BJ (cell line): Measurements from ENCODE around the gene TRIM17. TPM values are rescaled to one million over a fixed set of nuclear protein-coding genes. Genes with fewer than 3 reads are reported as not detected.

Experiments
- CTCF ChIA-PET: fragments of 350-600 bp; formaldehyde crosslinking; extraction: SDS; loops from one replicate; lab custom pipeline; 2021; ENCODE audit warnings: antibody characterized with exemption, inconsistent platforms; lab: Yijun Ruan, JAX
- POLR2A ChIA-PET: fragments of 300-600 bp; sonication (Branson Sonifier 250); formaldehyde crosslinking; extraction: SDS; loops from one replicate; lab custom pipeline; 2021; ENCODE audit warnings: antibody characterized with exemption; lab: Charles Lee
- DNase-seq: peaks from one replicate; pipeline ENCODE4 v3.0.0-alpha.2; 2011; ENCODE audit warnings: low read depth
- H3K27me3 ChIP-seq: 2 replicates; pipeline ENCODE4 v1.6.0; 2011; ENCODE audit warnings: low read length; ENCODE audit not compliant: control insufficient read depth, insufficient read depth
- H3K36me3 ChIP-seq: 2 replicates; pipeline ENCODE4 v1.5.1; 2011; ENCODE audit warnings: low read length; ENCODE audit not compliant: control insufficient read depth, insufficient read depth
- H3K4me3 ChIP-seq: 2 replicates; pipeline ENCODE4 v1.5.1; 2011; ENCODE audit warnings: low read depth, mild to moderate bottlenecking, control low read depth, low read length
- polyA plus RNA-seq: library from polyadenylated mRNA; depleted of rRNA; stranded (reverse); fragments of >200 nt; gene quantifications from 2 replicates; pipeline ENCODE4 v1.2.3, GENCODE V29; 2011; rRNA removed
- small RNA-seq: library from RNA; depleted of rRNA; stranded (forward); fragments of <200 nt; gene quantifications from one replicate; pipeline ENCODE3, GENCODE V24; 2012; ENCODE audit warnings: low replicate concordance, low read depth; ENCODE audit not compliant: insufficient read length
- TF ChIP-seq, protein P1 (sequence below): IDR thresholded peaks from 2 replicates; pipeline ENCODE4 v1.5.1; 2011; ENCODE audit warnings: low read depth, mild to moderate bottlenecking, control low read depth, inconsistent platforms, low read length, moderate library complexity; ENCODE audit not compliant: insufficient read depth

TRIM17 gene
- polyA plus RNA-seq, 1 experiment, result 0.55 TPM

DNA sequence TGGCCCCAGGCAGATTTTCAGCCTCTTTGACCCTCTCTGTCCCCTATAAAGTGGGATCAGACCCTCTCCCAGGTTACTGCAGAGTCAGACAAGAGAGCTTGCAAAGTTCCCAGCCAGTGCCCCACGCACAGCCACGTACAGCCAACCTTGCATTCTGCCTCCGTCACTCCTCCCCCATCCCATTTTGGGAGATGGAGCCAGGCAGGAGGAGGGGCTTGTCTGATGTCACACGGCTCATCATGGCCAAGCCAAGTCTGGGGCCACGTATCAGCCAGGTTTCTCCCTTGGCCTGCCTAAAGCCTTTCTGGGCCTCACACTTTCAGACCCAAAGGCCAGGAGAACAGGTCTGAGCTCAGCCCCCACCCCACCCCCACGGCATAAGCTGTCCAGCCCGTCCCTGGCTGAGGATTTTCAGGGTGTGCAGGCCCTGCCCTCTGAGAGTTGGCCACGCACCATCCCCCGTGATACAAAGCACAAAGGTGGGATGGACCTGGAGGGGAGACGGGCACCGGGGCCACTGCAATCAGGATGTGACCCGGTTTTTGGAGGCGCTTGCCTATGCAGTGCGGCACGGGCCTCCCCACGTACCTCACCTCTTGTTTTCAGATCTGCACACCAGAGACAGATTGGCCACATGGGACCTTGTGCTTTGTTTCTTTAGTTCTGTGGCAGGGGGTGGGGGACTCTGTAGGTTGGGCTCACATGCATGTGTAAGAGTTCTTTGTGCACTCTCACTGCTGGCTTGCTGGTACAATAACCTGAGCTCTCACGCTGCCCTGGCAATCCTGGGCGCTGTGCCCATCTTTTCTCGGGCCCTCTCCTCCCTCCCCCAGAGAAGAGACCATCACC is 57.7 kb downstream of the TRIM17 start:
- Histone ChIP-seq H3K27me3 (peaks cover 1% of the 10 kb centered on the region; the same call in 1 of the 2 replicates), H3K36me3 (no peaks in the 10 kb centered on the region), H3K4me3 (no peak overlapping the region)
- POLR2A ChIA-PET, result no interaction called here
- CTCF ChIA-PET, result no interaction called here
- DNase-seq, result no peak
- TF ChIP-seq, protein P1, sequence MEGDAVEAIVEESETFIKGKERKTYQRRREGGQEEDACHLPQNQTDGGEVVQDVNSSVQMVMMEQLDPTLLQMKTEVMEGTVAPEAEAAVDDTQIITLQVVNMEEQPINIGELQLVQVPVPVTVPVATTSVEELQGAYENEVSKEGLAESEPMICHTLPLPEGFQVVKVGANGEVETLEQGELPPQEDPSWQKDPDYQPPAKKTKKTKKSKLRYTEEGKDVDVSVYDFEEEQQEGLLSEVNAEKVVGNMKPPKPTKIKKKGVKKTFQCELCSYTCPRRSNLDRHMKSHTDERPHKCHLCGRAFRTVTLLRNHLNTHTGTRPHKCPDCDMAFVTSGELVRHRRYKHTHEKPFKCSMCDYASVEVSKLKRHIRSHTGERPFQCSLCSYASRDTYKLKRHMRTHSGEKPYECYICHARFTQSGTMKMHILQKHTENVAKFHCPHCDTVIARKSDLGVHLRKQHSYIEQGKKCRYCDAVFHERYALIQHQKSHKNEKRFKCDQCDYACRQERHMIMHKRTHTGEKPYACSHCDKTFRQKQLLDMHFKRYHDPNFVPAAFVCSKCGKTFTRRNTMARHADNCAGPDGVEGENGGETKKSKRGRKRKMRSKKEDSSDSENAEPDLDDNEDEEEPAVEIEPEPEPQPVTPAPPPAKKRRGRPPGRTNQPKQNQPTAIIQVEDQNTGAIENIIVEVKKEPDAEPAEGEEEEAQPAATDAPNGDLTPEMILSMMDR, result no peak

DNA sequence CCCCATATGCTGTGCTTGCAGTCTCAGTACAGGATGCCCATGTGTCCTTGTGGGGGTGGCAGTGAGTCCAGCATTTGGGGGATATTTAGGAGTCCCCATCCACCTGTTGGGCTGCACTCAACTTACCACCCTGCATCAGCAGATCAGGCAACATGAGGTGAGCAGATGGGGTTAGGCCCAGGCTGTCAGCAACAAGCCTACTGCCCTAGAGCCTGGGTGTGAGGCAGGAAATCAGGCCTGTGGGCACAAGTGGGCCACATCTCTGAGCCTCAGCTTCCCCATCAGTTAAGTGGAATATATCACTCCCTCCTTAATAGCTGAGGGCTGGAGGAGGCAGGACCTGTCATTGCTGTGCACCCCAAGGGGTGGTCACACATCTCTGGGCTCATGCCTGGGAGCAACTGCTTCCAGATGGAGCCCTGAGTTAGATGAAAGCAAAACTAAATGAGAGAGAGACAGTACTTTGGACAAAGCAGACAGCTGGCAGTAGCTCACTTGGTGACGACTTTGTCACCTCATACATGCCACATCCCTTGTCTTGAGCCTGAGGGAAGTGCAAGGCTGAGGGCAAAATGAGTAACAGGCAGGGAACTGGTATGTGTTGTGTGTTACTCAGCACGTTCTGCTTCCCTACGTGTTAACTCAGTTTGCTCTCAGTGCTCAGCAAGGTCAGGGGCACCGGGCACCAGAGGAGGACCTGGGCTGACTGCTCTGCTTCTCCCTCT is 58.5 kb downstream of the TRIM17 start:
- no peaks in the 10 kb centered on the region for H3K36me3 ChIP-seq

More for the DNA sequence above, 58.5 kb downstream of the TRIM17 start:
- POLR2A ChIA-PET, result no interaction called here
- Histone ChIP-seq H3K4me3 (no peak overlapping the region), H3K27me3 (peaks cover 1% of the 10 kb centered on the region; the same call in 1 of the 2 replicates)
- CTCF ChIA-PET, result no interaction called here
- no peak for DNase-seq
- TF ChIP-seq, protein P1, result no peak

Small RNA genes within 50 kb of the gene (small RNA-seq; reads per million reads assigned to genes)
- not detected for gene MIR4666A

Other genes with a start within 250 kb of the TRIM17 start
- 2.9 and 3.8 TPM in 2 replicates for gene OBSCN, start 208.8 kb downstream of the TRIM17 start, polyA plus RNA-seq
- 5.6 and 11.0 TPM in 2 replicates for gene TRIM11, start 10.0 kb downstream of the TRIM17 start, polyA plus RNA-seq
- gene RNF187, start 70.5 kb upstream of the TRIM17 start, polyA plus RNA-seq, result 90.2 and 106 TPM in 2 replicates